Stimulated activated CD8-positive, alpha-beta memory T cell treated with anti-CD3 and anti-CD28 coated beads, Interleukin-2, amount 100 ng/mL, for 48 hours (primary cell): ENCODE data around the gene RHEB.

Experiments used
- DNase-seq, 2 donors: peaks; one replicate each; pipeline ENCODE4 v3.0.0-alpha.2; 2020; ENCODE audit warnings: low read depth in 2 of 2

RHEB gene

GRCh38 chr7:151503902-151504714 is 15.6 kb downstream of the RHEB start:
- no peak for DNase-seq

GRCh38 chr7:151501676-151502075 is 18.0 kb downstream of the RHEB start:
- no peak for DNase-seq

DNA sequence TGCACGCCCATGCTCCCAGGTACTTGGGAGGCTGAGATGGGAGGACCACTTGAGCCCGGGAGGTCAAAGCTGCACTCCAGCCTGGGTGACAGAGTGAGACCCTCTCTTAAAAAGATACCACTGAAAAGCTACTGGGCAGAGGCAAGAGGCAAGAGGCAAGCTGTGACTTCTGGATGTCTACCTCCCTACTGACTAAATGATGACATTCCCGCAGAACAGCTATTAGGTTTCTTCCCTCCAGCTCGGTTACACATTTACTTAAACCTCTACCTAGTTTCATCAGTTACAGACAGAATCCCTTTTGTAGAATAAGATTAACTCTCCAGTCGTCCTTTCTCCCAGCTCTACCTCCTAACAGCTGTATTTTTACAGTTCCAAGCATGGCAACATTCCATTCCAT is 21.2 kb downstream of the RHEB start:
- no peak for DNase-seq

- DNase-seq: no peak
Observed at GRCh38 chr7:151497306-151497871, 22.3 kb downstream of the RHEB start.

GRCh38 chr7:151495360-151495759 is 24.3 kb downstream of the RHEB start:
- no peak for DNase-seq

GRCh38 chr7:151494298-151495284 is 25.1 kb downstream of the RHEB start:
- DNase-seq: no peak

DNA sequence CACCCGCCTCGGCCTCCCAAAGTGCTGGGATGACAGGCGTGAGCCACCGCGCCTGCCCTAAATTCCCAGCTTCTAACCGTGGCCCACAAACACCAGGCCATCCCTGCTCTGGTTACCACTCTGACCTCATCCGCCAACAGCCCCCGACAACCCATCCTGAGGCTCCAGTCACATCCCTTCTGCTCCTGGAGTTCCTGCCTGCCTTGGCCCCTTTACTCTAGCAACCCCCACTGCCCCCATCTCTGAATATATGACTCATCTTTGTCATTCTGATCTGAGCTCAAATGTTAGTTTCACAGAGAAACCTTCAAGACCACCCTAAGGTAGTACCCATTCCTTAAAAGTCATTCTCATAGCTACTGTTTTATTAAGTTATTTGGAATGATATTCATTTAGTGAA is 26.6 kb downstream of the RHEB start:
- no peak for DNase-seq

DNA sequence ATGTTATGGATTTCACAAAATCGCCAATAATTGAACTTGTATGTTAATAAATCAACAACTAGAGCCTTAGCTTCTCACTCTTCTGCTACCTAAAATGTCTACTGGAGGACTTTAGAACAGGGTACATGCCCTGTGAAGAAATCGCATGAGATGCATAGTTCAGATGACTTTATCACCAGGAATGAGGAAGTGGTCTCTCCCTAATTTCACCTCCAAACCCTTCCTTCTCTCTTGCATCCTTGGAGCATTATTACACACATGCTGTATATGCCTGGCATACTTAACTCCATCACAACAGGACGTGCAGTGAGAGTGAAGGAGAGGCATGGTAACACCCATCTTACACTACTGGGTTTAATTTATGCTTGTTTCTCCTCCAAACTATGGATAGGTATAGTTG is 27.8 kb downstream of the RHEB start:
- no peak for DNase-seq

- no peak for DNase-seq
Observed at GRCh38 chr7:151490456-151491105, 29.1 kb downstream of the RHEB start.

DNA sequence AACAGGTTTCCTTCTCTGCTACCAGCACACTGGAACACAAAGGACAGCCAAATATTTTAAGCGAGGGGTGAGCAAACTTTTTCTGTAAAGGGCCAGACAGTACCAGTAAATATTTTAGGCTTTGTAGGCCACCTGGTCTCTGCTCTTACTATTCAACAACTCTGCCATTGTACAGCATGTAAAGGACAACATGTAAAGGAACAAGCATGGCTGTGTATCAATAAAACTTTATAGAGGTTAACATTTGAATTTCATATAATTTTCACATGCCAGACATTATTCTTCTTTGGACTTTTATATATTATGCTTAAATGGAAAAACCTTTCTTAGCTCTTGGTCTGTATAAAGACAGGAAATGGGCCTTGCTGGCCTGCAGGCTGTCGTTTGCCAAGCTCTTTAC is 30.2 kb downstream of the RHEB start:
- DNase-seq: no peak

DNA sequence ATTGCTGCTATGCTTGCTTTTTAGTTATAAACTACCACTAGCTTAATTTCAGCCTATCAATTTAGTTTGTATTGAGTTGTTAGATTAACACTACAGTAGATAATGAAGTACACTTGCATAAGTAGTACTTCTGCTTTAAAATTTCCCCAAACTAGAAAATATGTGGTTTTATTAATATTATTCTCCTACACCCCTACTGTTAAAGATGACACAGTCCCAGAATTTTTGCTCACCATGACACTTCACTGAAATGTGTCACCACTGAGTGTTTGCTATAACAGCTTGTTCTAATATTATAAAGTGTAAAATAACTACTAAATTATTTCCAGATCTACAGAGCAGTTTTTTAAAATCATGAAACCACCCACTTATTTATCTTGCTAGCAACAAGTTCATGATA is 31.6 kb downstream of the RHEB start:
- no peak for DNase-seq

DNA sequence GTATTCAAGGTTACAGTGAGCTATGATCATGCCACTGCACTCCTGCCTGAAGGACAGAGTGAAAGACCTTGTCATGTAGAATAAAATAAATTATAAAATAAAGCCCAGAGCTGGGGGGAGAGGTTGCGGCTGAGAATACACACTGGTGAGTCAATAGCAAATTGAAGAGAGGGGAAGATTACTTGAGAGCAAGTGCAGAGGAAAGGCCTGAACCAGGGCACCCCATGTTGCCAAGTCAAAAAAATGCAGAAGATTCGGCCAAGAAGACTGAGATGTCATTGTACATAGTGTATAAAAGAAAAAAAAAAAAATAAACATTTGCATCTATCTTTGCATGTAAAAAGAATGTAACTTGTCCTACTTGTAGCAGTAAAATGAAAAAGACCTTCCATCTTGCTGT is 32.5 kb downstream of the RHEB start:
- DNase-seq: no peak

- DNase-seq: no peak
Observed at GRCh38 chr7:151486074-151486473, 33.6 kb downstream of the RHEB start.

GRCh38 chr7:151484971-151485707 is 34.6 kb downstream of the RHEB start:
- DNase-seq: no peak

DNA sequence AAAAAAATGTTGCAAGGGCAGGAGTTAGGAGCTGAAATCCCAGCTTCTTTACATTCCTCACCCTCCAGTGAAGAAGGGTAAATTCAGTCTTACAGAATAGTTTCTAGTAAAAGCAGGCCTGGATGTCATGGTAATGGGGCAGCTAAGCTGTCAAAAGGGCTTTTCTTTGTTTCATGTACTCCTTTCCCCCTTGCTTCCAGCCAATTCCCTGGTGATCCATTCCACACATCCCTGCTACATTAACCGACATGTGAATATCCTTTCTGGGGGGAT is 36.0 kb downstream of the RHEB start:
- DNase-seq: no peak

DNA sequence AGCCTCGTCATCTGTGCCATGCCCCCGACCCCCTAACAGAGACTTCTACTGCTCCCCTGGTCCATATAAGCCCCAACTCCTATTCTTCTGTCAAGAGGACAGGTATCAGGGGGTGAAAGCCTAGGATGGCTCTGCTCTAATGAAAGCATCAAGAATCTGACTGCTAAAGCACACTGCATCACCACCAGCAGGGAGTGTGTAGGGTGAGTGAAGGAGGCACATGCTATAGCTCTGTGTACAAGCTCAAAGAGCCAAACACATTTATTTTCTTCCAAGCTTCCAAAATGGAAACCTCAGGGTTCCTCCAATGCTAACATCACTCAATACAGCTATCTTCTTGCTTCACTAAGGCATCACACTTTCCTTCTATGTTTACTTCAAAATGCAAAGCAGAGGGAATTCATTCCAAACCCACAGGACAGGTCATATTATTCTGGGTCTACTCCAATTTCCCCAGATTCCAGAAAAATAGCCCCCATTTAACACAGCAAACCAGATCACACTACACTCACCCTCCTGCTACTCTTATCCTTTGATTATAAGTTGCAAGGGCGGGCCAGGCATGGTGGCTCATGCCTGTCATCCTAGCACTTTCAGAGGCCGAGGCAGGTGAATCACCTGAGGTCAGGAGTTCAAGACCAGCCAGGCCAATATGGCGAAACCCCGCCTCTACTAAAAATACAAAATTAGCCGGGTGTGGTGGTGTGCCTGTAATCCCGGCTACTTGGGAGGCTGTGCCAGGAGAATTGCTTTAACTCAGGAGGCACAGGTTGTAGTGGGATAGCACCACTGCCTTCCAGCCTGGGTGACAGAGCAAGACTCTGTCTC is 36.6 kb downstream of the RHEB start:
- DNase-seq: no peak

- DNase-seq: no peak
Observed at GRCh38 chr7:151481650-151482505, 37.8 kb downstream of the RHEB start.

GRCh38 chr7:151477867-151478266 is 41.8 kb downstream of the RHEB start:
- DNase-seq: no peak

DNA sequence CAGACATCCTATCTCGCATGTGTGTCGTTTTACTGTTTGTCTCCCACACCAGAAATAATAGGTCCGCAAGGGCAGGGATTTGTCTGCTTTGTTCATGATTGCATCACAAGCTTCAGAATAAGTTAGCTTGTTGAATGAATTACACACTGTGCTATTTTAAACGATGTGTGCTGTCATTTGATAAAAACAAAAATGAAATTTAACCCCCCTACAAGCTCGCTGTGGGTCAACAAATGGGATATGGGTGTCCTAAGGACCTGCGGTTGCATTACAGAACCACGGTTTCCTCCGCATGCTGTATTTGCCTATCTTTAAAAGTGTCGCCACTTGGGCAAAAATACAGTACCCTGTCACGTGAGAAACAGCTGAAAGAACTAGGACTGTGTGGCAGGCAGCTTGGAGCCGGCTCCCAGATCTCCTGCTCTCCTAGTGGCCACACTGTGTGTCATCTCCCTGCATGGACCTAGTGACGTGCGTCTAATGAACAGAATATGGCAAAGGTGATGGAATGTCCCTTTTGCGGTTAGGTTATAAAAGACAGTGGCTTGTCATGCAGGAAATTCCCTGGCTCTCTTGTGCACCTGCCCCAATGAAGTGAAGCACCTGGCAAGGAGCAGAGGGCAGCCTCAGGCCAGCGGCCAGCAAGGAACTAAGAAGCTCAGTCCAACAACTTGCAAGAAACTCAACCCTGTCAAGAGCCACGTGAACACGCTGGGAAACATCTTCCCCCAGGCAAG is 46.9 kb downstream of the RHEB start:
- no peak for DNase-seq
